Adrenal gland (tissue), 12 donors: ENCODE data around the gene GSTO2. TPM values are rescaled to one million over a fixed set of nuclear protein-coding genes. Genes with fewer than 3 reads are reported as not detected.

Source experiments
- DNase-seq, 7 donors: peaks; one replicate each; pipeline ENCODE4 v3.0.0-alpha.2; 2019 to 2020
- H3K27ac ChIP-seq, 5 donors: fragments of 200-600 bp; sonication (generic) in 4 of 5; 1 replicate in 3 of 5; 2 replicates in 2 of 5; pipeline versions ENCODE4 v1.5.1 to v1.8.0; 2016 to 2020; ENCODE audit warnings: mild to moderate bottlenecking in 1 of 5
- H3K27me3 ChIP-seq: fragments of 200-600 bp; 2 replicates; pipeline ENCODE4 v1.8.0; 2021
- H3K36me3 ChIP-seq, 2 donors: fragments of 200-600 bp; replicated peaks in 1 of 2; 1 replicate in 1 of 2; 2 replicates in 1 of 2; pipeline versions ENCODE4 v1.5.1 to v1.8.0; 2018 to 2022
- H3K4me1 ChIP-seq, 2 donors: fragments of 200-600 bp; replicated peaks in 1 of 2; 1 replicate in 1 of 2; 2 replicates in 1 of 2; pipeline versions ENCODE4 v1.5.1 to v1.8.0; 2018 to 2021
- H3K4me3 ChIP-seq, 4 donors: fragments of 200-600 bp; sonication (generic) in 3 of 4; one replicate each; pipeline ENCODE4 v1.5.1; 2016 to 2018
- H3K9me3 ChIP-seq, 3 donors: fragments of 200-600 bp; sonication (generic) in 1 of 3; replicated peaks in 1 of 3; 1 replicate in 2 of 3; 2 replicates in 1 of 3; pipeline versions ENCODE4 v1.5.1 to v1.8.0; 2016 to 2021
- CTCF ChIP-seq, 6 experiments: fragments of 450-650 bp in 4 of 6; fragments of 200-600 bp in 2 of 6; sonication (generic) in 1 of 6; IDR thresholded peaks; 1 replicate in 5 of 6; 2 replicates in 1 of 6; pipeline versions ENCODE4 v1.5.1 to v1.8.0; 2016 to 2021; ENCODE audit warnings: antibody characterized with exemption in 6 of 6, mild to moderate bottlenecking in 2 of 6, moderate library complexity in 1 of 6
- POLR2A ChIP-seq, 2 donors: fragments of 450-650 bp; IDR thresholded peaks; one replicate each; pipeline ENCODE4 v1.6.1; 2017; ENCODE audit warnings: antibody characterized with exemption in 2 of 2, mild to moderate bottlenecking in 2 of 2, moderate library complexity in 1 of 2
- WGBS, 4 donors: extraction: QIAGEN DNeasy Blood & Tissue Kit in 2 of 4; methylation state at CpG; one replicate each; pipeline versions ENCODE4 v1.1.5 to v1.1.7; 2013 to 2017; 5-methylcytosine and 5-hydroxymethylcytosine counted together
- intact Hi-C, 2 donors: fragments of 100-400 bp; cut with DNase I; formaldehyde crosslinking; loops; one replicate each; pipeline versions ENCODE4 v1.14.1 to v1.15.0; 2022 to 2023
- microRNA-seq, 3 donors: library from miRNA; unstranded; fragments of <30 nt; microRNA quantifications; one replicate each; pipeline ENCODE4, GENCODE V29; 2017 to 2020
- polyA plus RNA-seq, 3 donors: library from polyadenylated mRNA; stranded (reverse); fragments of 200-250 nt in 2 of 3; fragments of 350-450 nt in 1 of 3; fragmentation: Illumina TruSeq in 1 of 3; extraction: RNeasy Lipid Tissue Mini Kit (QIAGEN cat#74804) in 1 of 3; gene quantifications; one replicate each; pipeline ENCODE4 v1.2.3, GENCODE V29; 2013 to 2014
- small RNA-seq, 2 donors: library from RNA; depleted of rRNA; stranded (forward); fragments of <200 nt; gene quantifications; one replicate each; pipeline ENCODE3, GENCODE V24; 2016
- total RNA-seq, 9 donors: library from RNA; depleted of rRNA in 4 of 9; stranded (reverse); fragments of >200 nt in 4 of 9; fragments of 120-200 nt in 1 of 9; fragmentation: NEBNext Ultra II Directional in 1 of 9; extraction: Animal tissue kit (Norgen Biotek cat#: 25700) in 1 of 9; gene quantifications; one replicate each; pipeline versions ENCODE4 v1.1.0 to v1.2.4, GENCODE V29; 2013 to 2023
- donor health status: healthy with polysubstance abuse.
- donor health status: Bipolar disorder and iron deficiency.
- donor health status: DM: yes; HTN: yes; CAD: no.
- donor health status: DM: no; HTN: no; CAD: no.
- donor health status: DM: no; HTN: no; CAD: no.
- donor health status: DM: yes; HTN: yes; CAD: no.

GSTO2 gene
- total and polyA plus RNA-seq, 12 donors: 3.7 to 15.3 (median 7.3) TPM

GRCh38 chr10:104351919-104352318 is 82.9 kb downstream of the GSTO2 start:
- Histone ChIP-seq H3K27ac (no peak overlapping the region), H3K9me3 (no peaks in the 10 kb centered on the region), H3K4me3 (no peak overlapping the region), H3K4me1 (peaks cover 16 to 29% of the 10 kb centered on the region in 2 donors), H3K36me3 (no peaks in the 10 kb centered on the region), H3K27me3 (no peaks in the 10 kb centered on the region)
- no peak for DNase-seq
- intact Hi-C loops: loop anchor here in 1 of 2 donors (5.0 kb wide), 1 partner anchor 45 kb away; no protein-coding TSS in a partner anchor
- WGBS, 4 donors: 82 to 96% (median 89%) methylated on average over 1 of the region's 1 CpG
- TF ChIP-seq CTCF (IDR thresholded peaks at IDR 0.05) (no peak), POLR2A (IDR thresholded peaks at IDR 0.05) (no peak)

- H3K27ac ChIP-seq: peak within 1 kb of the TSS in 1 of 5 donors; percentile 33
- 2 to 7% (median 3%) methylated on average over 21 to 43 of the region's 43 CpGs for WGBS, 4 donors
- no peaks in the 10 kb centered on the region for H3K36me3 ChIP-seq
- DNase-seq: peak; percentile 95 to 98 (median 96)
- no peaks in the 10 kb centered on the region for H3K9me3 ChIP-seq
- peak in 1 of 2 donors; percentile 55 for TF ChIP-seq POLR2A (IDR thresholded peaks at IDR 0.05)
- TF ChIP-seq CTCF (IDR thresholded peaks at IDR 0.05): peak; percentile 55 to 86 (median 62)
- H3K4me3 ChIP-seq: peak within 1 kb of the TSS in 1 of 4 donors; percentile 63
- no peaks in the 10 kb centered on the region for H3K27me3 ChIP-seq
- intact Hi-C loops: loop anchor here in 1 of 2 donors (5.0 kb wide), 1 partner anchor 46 kb away; no protein-coding TSS in a partner anchor
- peaks cover 16 to 29% of the 10 kb centered on the region in 2 donors for H3K4me1 ChIP-seq
These were observed 84.5 kb downstream of the GSTO2 start, which contains the start of gene CFAP58 for GRCh38 chr10:104353325-104354048. TSS of gene CFAP58 (plus strand) at chr10:104353833. CDS start at chr10:104353898, 65 bp downstream.

Small RNA genes lying within 50 kb of the gene (microRNA-seq; reads per million reads assigned to microRNA genes)
- 0 to 0.45 (median 0.28) reads per million in 3 donors for gene MIR4482

Small RNA genes lying within 50 kb of the gene (small RNA-seq; reads per million reads assigned to genes)
- gene MIR4482: 0 to 0.33 reads per million in 2 donors

Other genes with a start within 250 kb of the GSTO2 start
- gene COL17A1, start 183.3 kb upstream of the GSTO2 start, total RNA-seq: under 1 TPM in 5 of 9 donors, not detected in 4; 0.11 to 0.97 (median 0.23) TPM
- gene COL17A1, start 183.3 kb upstream of the GSTO2 start, polyA plus RNA-seq: 1 to 10 TPM in 2 of 3 donors, under 1 TPM in 1; 0.40 to 2.2 (median 1.5) TPM
- 10 to 100 TPM in 1 of 9 donors, 1 to 10 TPM in 8; 3.1 to 12.2 (median 5.6) TPM for gene SFR1, start 147.0 kb upstream of the GSTO2 start, total RNA-seq
- gene SFR1, start 147.0 kb upstream of the GSTO2 start, polyA plus RNA-seq: 1 to 10 TPM; 5.8 to 9.6 (median 6.8) TPM
- 1 to 10 TPM in 6 of 9 donors, under 1 TPM in 3; 0.28 to 2.3 (median 1.2) TPM for gene CFAP43, start 36.8 kb upstream of the GSTO2 start, total RNA-seq
- gene CFAP43, start 36.8 kb upstream of the GSTO2 start, polyA plus RNA-seq: 1 to 10 TPM in 2 of 3 donors, under 1 TPM in 1; 0.70 to 4.2 (median 2.3) TPM
- 100 to 1,000 TPM; 108 to 262 (median 157) TPM for gene GSTO1, start 14.3 kb upstream of the GSTO2 start, total RNA-seq
- 100 to 1,000 TPM; 130 to 203 (median 192) TPM for gene GSTO1, start 14.3 kb upstream of the GSTO2 start, polyA plus RNA-seq
- gene ITPRIP, start 69.3 kb downstream of the GSTO2 start, total RNA-seq: 10 to 100 TPM in 8 of 9 donors, 1 to 10 TPM in 1; 4.2 to 27.0 (median 21.0) TPM
- 10 to 100 TPM; 11.4 to 13.1 (median 12.1) TPM for gene ITPRIP, start 69.3 kb downstream of the GSTO2 start, polyA plus RNA-seq
- gene CFAP58, start 84.6 kb downstream of the GSTO2 start, total RNA-seq: 1 to 10 TPM in 2 of 9 donors, under 1 TPM in 7; 0.11 to 2.9 (median 0.83) TPM
- gene CFAP58, start 84.6 kb downstream of the GSTO2 start, polyA plus RNA-seq: 1 to 10 TPM in 2 of 3 donors, under 1 TPM in 1; 0.42 to 1.3 (median 1.1) TPM